Gastrocnemius medialis (tissue), 4 donors: ENCODE results near the gene MAD1L1. TPM values are rescaled to one million over a fixed set of nuclear protein-coding genes. Genes with fewer than 3 reads are reported as not detected.

Experiments
- ATAC-seq, 2 donors: fragments of 150-250 bp; one replicate each; pipeline ENCODE4 v1.9.1; 2016
- DNase-seq, 2 donors: peaks; one replicate each; pipeline ENCODE4 v3.0.0-alpha.2; 2019
- H3K27ac ChIP-seq, 4 donors: fragments of 200-600 bp; sonication (generic); 1 replicate in 1 of 4; 2 replicates in 3 of 4; pipeline ENCODE4 v1.5.1; 2016 to 2018; ENCODE audit warnings: mild to moderate bottlenecking in 2 of 4, moderate library complexity in 1 of 4
- H3K27me3 ChIP-seq, 3 donors: fragments of 200-600 bp; sonication (generic) in 2 of 3; 1 replicate in 1 of 3; 2 replicates in 2 of 3; pipeline versions ENCODE4 v1.5.1 to v1.6.0; 2016 to 2019; ENCODE audit warnings: mild to moderate bottlenecking in 1 of 3, moderate library complexity in 1 of 3
- H3K36me3 ChIP-seq, 2 donors: fragments of 200-600 bp; sonication (generic) in 1 of 2; one replicate each; pipeline ENCODE4 v1.5.1; 2017 to 2018
- H3K4me1 ChIP-seq, 2 donors: fragments of 200-600 bp; sonication (generic) in 1 of 2; one replicate each; pipeline ENCODE4 v1.5.1; 2016 to 2017; ENCODE audit warnings: mild to moderate bottlenecking in 2 of 2
- H3K4me3 ChIP-seq, 4 donors: fragments of 200-600 bp; sonication (generic) in 3 of 4; 1 replicate in 1 of 4; 2 replicates in 3 of 4; pipeline ENCODE4 v1.5.1; 2016 to 2019; ENCODE audit warnings: mild to moderate bottlenecking in 2 of 4
- H3K9me3 ChIP-seq, 3 donors: fragments of 200-600 bp; sonication (generic) in 2 of 3; 1 replicate in 1 of 3; 2 replicates in 2 of 3; pipeline ENCODE4 v1.5.1; 2016 to 2019
- CTCF ChIP-seq, 5 experiments: fragments of 450-650 bp in 3 of 5; fragments of 200-600 bp in 2 of 5; sonication (generic) in 2 of 5; IDR thresholded peaks in 4 of 5; conservative IDR thresholded peaks in 1 of 5; 1 replicate in 4 of 5; 2 replicates in 1 of 5; pipeline ENCODE4 v1.5.1; 2016 to 2019; ENCODE audit warnings: antibody characterized with exemption in 5 of 5, mild to moderate bottlenecking in 3 of 5, moderate library complexity in 3 of 5
- POLR2A ChIP-seq, 2 donors: fragments of 450-650 bp; IDR thresholded peaks; one replicate each; pipeline ENCODE4 v1.6.1; 2017; ENCODE audit warnings: antibody characterized with exemption in 2 of 2, mild to moderate bottlenecking in 2 of 2, moderate library complexity in 2 of 2
- in situ Hi-C, 4 donors: fragments of 200-750 bp; cut with MboI; loops; one replicate each; pipeline versions ENCODE4 v1.15.0 to v1.8.0; 2017; ENCODE audit warnings: low sequenced_read_pairs in 4 of 4
- intact Hi-C: fragments of 100-400 bp; cut with DNase I; formaldehyde crosslinking; loops from one replicate; pipeline ENCODE4 v1.15.1; 2023; ENCODE audit warnings: low total_unique reads
- total RNA-seq, 4 donors: library from RNA; depleted of rRNA; stranded (reverse); fragments of >200 nt; gene quantifications; one replicate each; pipeline versions ENCODE4 v1.1.0 to v1.2.3, GENCODE V29; 2016

MAD1L1 gene
- total RNA-seq, 4 donors from 2014 or later = 19.7 to 32.4 (median 22.7) TPM

- Histone ChIP-seq H3K4me1 (no peaks in the 10 kb centered on the region), H3K4me3 (no peak overlapping the region), H3K9me3 (no peaks in the 10 kb centered on the region), H3K27me3 (no peaks in the 10 kb centered on the region), H3K36me3 (no peaks in the 10 kb centered on the region), H3K27ac (no peak overlapping the region)
- ATAC-seq = no peak
- in situ Hi-C loops (no loop called here), intact Hi-C loops (no loop called here)
- TF ChIP-seq POLR2A (IDR thresholded peaks at IDR 0.05) (no peak), CTCF (IDR thresholded peaks at IDR 0.05 in 4 of 5, conservative IDR thresholded peaks at IDR 0.05 in 1 of 5) (no peak)
- DNase-seq = no peak
Observed at GRCh38 chr7:1906988-1907745, 325.6 kb downstream of the MAD1L1 start.

- ATAC-seq = no peak
- in situ Hi-C loops = no loop called here
- no peaks in the 10 kb centered on the region for H3K9me3 ChIP-seq
- no peak for DNase-seq
- no peaks in the 10 kb centered on the region for H3K4me1 ChIP-seq
- no peaks in the 10 kb centered on the region for H3K27me3 ChIP-seq
- TF ChIP-seq POLR2A (IDR thresholded peaks at IDR 0.05) = no peak
- TF ChIP-seq CTCF (IDR thresholded peaks at IDR 0.05 in 4 of 5, conservative IDR thresholded peaks at IDR 0.05 in 1 of 5) = no peak
- intact Hi-C loops = no loop called here
- no peaks in the 10 kb centered on the region for H3K36me3 ChIP-seq
- H3K4me3 ChIP-seq = no peak overlapping the region
- no peak overlapping the region for H3K27ac ChIP-seq
Observed at GRCh38 chr7:1906087-1906830, 326.5 kb downstream of the MAD1L1 start.

GRCh38 chr7:1902231-1902855 is 330.4 kb downstream of the MAD1L1 start:
- Histone ChIP-seq H3K27ac (no peak overlapping the region), H3K4me1 (peaks cover 0 to 5% of the 10 kb centered on the region in 2 donors), H3K9me3 (no peaks in the 10 kb centered on the region), H3K4me3 (no peak overlapping the region), H3K27me3 (no peaks in the 10 kb centered on the region), H3K36me3 (no peaks in the 10 kb centered on the region)
- intact Hi-C loops (no loop called here), in situ Hi-C loops (no loop called here)
- TF ChIP-seq POLR2A (IDR thresholded peaks at IDR 0.05) = no peak
- no peak for TF ChIP-seq CTCF (IDR thresholded peaks at IDR 0.05 in 4 of 5, conservative IDR thresholded peaks at IDR 0.05 in 1 of 5)
- DNase-seq = no peak
- ATAC-seq = no peak

- Histone ChIP-seq H3K9me3 (no peaks in the 10 kb centered on the region), H3K27me3 (no peaks in the 10 kb centered on the region), H3K36me3 (no peaks in the 10 kb centered on the region), H3K27ac (no peak overlapping the region), H3K4me1 (peaks cover 0 to 5% of the 10 kb centered on the region in 2 donors), H3K4me3 (no peak overlapping the region)
- no peak for TF ChIP-seq POLR2A (IDR thresholded peaks at IDR 0.05)
- no peak for TF ChIP-seq CTCF (IDR thresholded peaks at IDR 0.05 in 4 of 5, conservative IDR thresholded peaks at IDR 0.05 in 1 of 5)
- no peak for ATAC-seq
- DNase-seq = no peak
- intact Hi-C loops (no loop called here), in situ Hi-C loops (no loop called here)
Observed at GRCh38 chr7:1901431-1902210, 331.1 kb downstream of the MAD1L1 start.
